ENCODE measurements around the gene GTF3C2. TPM values are rescaled to one million over a fixed set of nuclear protein-coding genes. Genes with fewer than 3 reads are reported as not detected.

Gene GTF3C2
- total RNA-seq, 1 experiment from 2014 or later, result 109 TPM

DNA sequence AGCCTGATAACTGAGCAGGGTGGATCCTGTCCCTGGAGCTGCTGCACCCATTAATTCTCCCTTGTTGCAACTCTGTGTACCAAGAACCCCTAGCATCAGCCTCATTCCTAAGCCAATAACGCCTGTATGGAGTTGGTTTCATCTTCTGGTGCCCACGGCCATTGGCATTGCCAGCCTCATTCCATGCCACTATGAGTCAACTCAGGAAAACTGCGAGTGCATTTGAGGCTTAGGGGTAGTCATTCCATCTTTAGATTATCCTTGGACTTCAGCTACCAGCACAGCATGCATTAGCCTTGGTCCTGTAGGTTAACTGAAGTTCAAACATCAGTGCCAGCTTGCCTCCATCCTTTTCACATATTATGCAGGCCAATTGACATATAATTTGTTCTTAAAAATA is 75.7 kb downstream of the GTF3C2 start:
- Mint-ChIP-seq H3K4me1 (peaks cover 51 to 56% of the 10 kb centered on the region in 2 experiments), H3K27ac (no peak overlapping the region), H3K4me3 (no peak overlapping the region), H3K9me3 (no peaks in the 10 kb centered on the region), H3K27me3 (ENCODE audit: low read depth) (peaks cover 53% of the 10 kb centered on the region), H3K36me3 (ENCODE audit: insufficient read depth in 1 of 3, low read depth in 3 of 3) (no peaks in the 10 kb centered on the region)
- H3K4ac ChIP-seq (ENCODE audit: low read depth, low read length), result no peak overlapping the region
- H2BK15ac ChIP-seq (ENCODE audit: low read depth, low read length), result no peak overlapping the region
- H2BK12ac ChIP-seq (ENCODE audit: insufficient read length, low read depth, low read length), result no peak overlapping the region
- H3K79me1 ChIP-seq (ENCODE audit: insufficient read depth, low read depth, low read length, poor library complexity, severe bottlenecking), result no peaks in the 10 kb centered on the region
- peaks cover 6% of the 10 kb centered on the region for H3K23me2 ChIP-seq (ENCODE audit: insufficient read length, low read depth, low read length, poor library complexity, severe bottlenecking)
- no peak overlapping the region for H3K4me2 ChIP-seq (ENCODE audit: insufficient read depth, insufficient read length, low read length)
- WGBS (ENCODE audit: extremely low coverage, insufficient read length, low lambda C conversion rate), result no CpG with 5 or more reads among the region's 3 CpGs
- no peak overlapping the region for H2AFZ ChIP-seq (ENCODE audit: low read length)
- no peak overlapping the region for H4K91ac ChIP-seq (ENCODE audit: insufficient read length, low read depth, low read length)
- no peak overlapping the region for H3T11ph ChIP-seq (ENCODE audit: low read length)
- no peaks in the 10 kb centered on the region for H4K20me1 ChIP-seq (ENCODE audit: control insufficient read depth, insufficient read depth, insufficient read length)
- H3K4me1 ChIP-seq (ENCODE audit: insufficient read depth, low read length), result peaks cover 13% of the 10 kb centered on the region; the same call in 1 of the 2 replicates
- H2BK20ac ChIP-seq (ENCODE audit: low read depth, low read length, poor library complexity, severe bottlenecking), result no peak overlapping the region
- no peak overlapping the region for H3K18ac ChIP-seq (ENCODE audit: insufficient read length, low read depth, low read length)
- H3K23ac ChIP-seq (ENCODE audit: insufficient read length, low read depth, low read length), result no peak overlapping the region
- H3K79me2 ChIP-seq (ENCODE audit: insufficient read depth, low read length), result no peaks in the 10 kb centered on the region
- no peak overlapping the region for H3K27ac ChIP-seq (ENCODE audit: insufficient read length, low read depth, low read length)
- H3K9me3 ChIP-seq (ENCODE audit: control insufficient read depth, low read depth, low read length), result no peaks in the 10 kb centered on the region
- no peak overlapping the region for H2BK120ac ChIP-seq (ENCODE audit: low read depth, low read length, poor library complexity, severe bottlenecking)
- H3K9ac ChIP-seq (ENCODE audit: extremely low read depth, insufficient read length, low read length), result no peak overlapping the region
- TF ChIP-seq, protein P1, sequence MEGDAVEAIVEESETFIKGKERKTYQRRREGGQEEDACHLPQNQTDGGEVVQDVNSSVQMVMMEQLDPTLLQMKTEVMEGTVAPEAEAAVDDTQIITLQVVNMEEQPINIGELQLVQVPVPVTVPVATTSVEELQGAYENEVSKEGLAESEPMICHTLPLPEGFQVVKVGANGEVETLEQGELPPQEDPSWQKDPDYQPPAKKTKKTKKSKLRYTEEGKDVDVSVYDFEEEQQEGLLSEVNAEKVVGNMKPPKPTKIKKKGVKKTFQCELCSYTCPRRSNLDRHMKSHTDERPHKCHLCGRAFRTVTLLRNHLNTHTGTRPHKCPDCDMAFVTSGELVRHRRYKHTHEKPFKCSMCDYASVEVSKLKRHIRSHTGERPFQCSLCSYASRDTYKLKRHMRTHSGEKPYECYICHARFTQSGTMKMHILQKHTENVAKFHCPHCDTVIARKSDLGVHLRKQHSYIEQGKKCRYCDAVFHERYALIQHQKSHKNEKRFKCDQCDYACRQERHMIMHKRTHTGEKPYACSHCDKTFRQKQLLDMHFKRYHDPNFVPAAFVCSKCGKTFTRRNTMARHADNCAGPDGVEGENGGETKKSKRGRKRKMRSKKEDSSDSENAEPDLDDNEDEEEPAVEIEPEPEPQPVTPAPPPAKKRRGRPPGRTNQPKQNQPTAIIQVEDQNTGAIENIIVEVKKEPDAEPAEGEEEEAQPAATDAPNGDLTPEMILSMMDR (conservative IDR thresholded peaks at IDR 0.05), result no peak
- no peak overlapping the region for H4K8ac ChIP-seq (replicated peaks; ENCODE audit: insufficient read length, low read depth, low read length)
- no peak for DNase-seq
- H3K27me3 ChIP-seq (ENCODE audit: insufficient read depth, low read length), result no peaks in the 10 kb centered on the region
- no peak overlapping the region for H2AK5ac ChIP-seq (ENCODE audit: insufficient read length, low read length)
- no peak overlapping the region for H2BK5ac ChIP-seq (ENCODE audit: insufficient read length, low read length)
- H3K14ac ChIP-seq (ENCODE audit: insufficient read depth, low read length), result no peak overlapping the region
- no peak overlapping the region for H3K56ac ChIP-seq (ENCODE audit: insufficient read length, low read depth, low read length)
- no peak overlapping the region for H4K5ac ChIP-seq (ENCODE audit: insufficient read length, low read depth, low read length)
